PC-9 (cell line): ENCODE measurements around the gene FAM185A. TPM values are rescaled to one million over a fixed set of nuclear protein-coding genes. Genes with fewer than 3 reads are reported as not detected.
"Not testable (repeated sequence)": the region's sequence is repeated elsewhere in the genome, so short reads cannot be mapped to it uniquely, and the experiment has no call there.

Experiments used
- Bru-seq: library from RNA; stranded (reverse); fragments of 400-500 nt; gene quantifications from one replicate; lab custom pipeline; 2021; lab: Mats Ljungman, UMichigan
- BruChase-seq, 2 experiments: library from RNA; stranded (reverse); fragments of 400-500 nt; gene quantifications; one replicate each; lab custom pipeline; 2021; lab: Mats Ljungman, UMichigan
- BruUV-seq: library from RNA; stranded (reverse); fragments of 400-500 nt; replicated peaks from 2 replicates; lab custom pipeline; 2021; lab: Mats Ljungman, UMichigan
- CTCF ChIA-PET: fragments of 300-600 bp; sonication (Branson Sonifier 250); formaldehyde crosslinking; loops from one replicate; lab custom pipeline; 2022; ENCODE audit warnings: antibody characterized with exemption; lab: Charles Lee
- POLR2A ChIA-PET: fragments of 300-600 bp; sonication (Branson Sonifier 250); formaldehyde crosslinking; loops from one replicate; lab custom pipeline; 2022; ENCODE audit warnings: antibody characterized with exemption; ENCODE audit not compliant: unreplicated experiment; lab: Charles Lee
- DNase-seq, 2 experiments: peaks; one replicate each; pipeline versions ENCODE4 v3.0.0 to v3.0.0-alpha.2; 2015 to 2022; ENCODE audit warnings: mixed read lengths in 1 of 2
- H2AFZ ChIP-seq: fragments of 200-600 bp; sonication (generic); 2 replicates; pipeline ENCODE4 v1.8.1; 2017; ENCODE audit warnings: antibody characterized with exemption
- H3F3A ChIP-seq: fragments of 200-600 bp; sonication (generic); 2 replicates; pipeline ENCODE4 v1.8.1; 2017; ENCODE audit warnings: antibody characterized with exemption, mild to moderate bottlenecking, low read depth; ENCODE audit not compliant: insufficient read depth
- H3K27ac ChIP-seq: fragments of 200-600 bp; sonication (generic); 2 replicates; pipeline ENCODE4 v1.6.1; 2016; ENCODE audit warnings: mixed run types
- H3K27me3 ChIP-seq: fragments of 200-600 bp; sonication (generic); 2 replicates; pipeline ENCODE4 v1.6.1; 2016; ENCODE audit warnings: low read depth, mixed run types; ENCODE audit not compliant: insufficient read depth
- H3K36me3 ChIP-seq: fragments of 200-600 bp; sonication (generic); 2 replicates; pipeline ENCODE4 v1.6.1; 2016; ENCODE audit warnings: low read depth, mixed run types
- H3K4me1 ChIP-seq: fragments of 200-600 bp; sonication (generic); replicated peaks from 2 replicates; pipeline ENCODE4 v1.6.1; 2016; ENCODE audit warnings: mixed run types; ENCODE audit not compliant: insufficient read depth
- H3K4me2 ChIP-seq: fragments of 200-600 bp; sonication (generic); 2 replicates; pipeline ENCODE4 v1.6.1; 2017; ENCODE audit warnings: mixed run types
- H3K4me3 ChIP-seq: fragments of 200-600 bp; sonication (generic); 2 replicates; pipeline ENCODE4 v1.6.1; 2016; ENCODE audit warnings: mixed run types
- H3K79me2 ChIP-seq: fragments of 200-600 bp; sonication (generic); 2 replicates; pipeline ENCODE4 v1.6.1; 2017; ENCODE audit warnings: low read depth, mixed run types
- H3K9me2 ChIP-seq: fragments of 200-600 bp; sonication (generic); 2 replicates; pipeline ENCODE4 v1.8.1; 2017; ENCODE audit warnings: mild to moderate bottlenecking; ENCODE audit not compliant: insufficient read depth
- H3K9me3 ChIP-seq: fragments of 200-600 bp; sonication (generic); 2 replicates; pipeline ENCODE4 v1.8.1; 2016; ENCODE audit warnings: low read depth; ENCODE audit not compliant: insufficient read depth
- H4K20me1 ChIP-seq: fragments of 200-600 bp; sonication (generic); 2 replicates; pipeline ENCODE4 v1.8.1; 2017; ENCODE audit not compliant: insufficient read depth
- intact Hi-C: fragments of 100-400 bp; cut with micrococcal nuclease; formaldehyde crosslinking; loops from one replicate; pipeline ENCODE4 v1.10.0; 2022; ENCODE audit not compliant: unreplicated experiment
- long read RNA-seq: library from polyadenylated mRNA; stranded (forward); transcript quantifications from one replicate; pipeline ENCODE4 v2.0.0, GENCODE V29; 2022
- total RNA-seq: library from RNA; stranded (reverse); gene quantifications from 2 replicates; pipeline ENCODE4 v1.2.3, GENCODE V29; 2021

Gene FAM185A
- 9.2 and 13.1 TPM in 2 replicates for total RNA-seq
- Bru-seq, nascent RNA: percentile 62 among the genes with signal in this experiment
- percentile 62 among the genes with signal in this experiment for BruChase-seq, experiment 1, labeled RNA remaining after a 2-hour chase
- percentile 45 among the genes with signal in this experiment for BruChase-seq, experiment 2, labeled RNA remaining after a 6-hour chase
- long read RNA-seq, partial matches to known transcripts: 6 of 21 reads
- long read RNA-seq, other reads (novel, unspliced or antisense): 10 of 21 reads

GRCh38 chr7:102748605-102749444, at the start of gene FAM185A:
Gene FAM185A (plus strand): TSS chr7:102748999. CDS start chr7:102749208, 209 bp downstream.
- POLR2A ChIA-PET: interaction anchor here (1.2 kb wide), 1 partner anchor 326 kb away, joined by 5 read pairs; the partner anchor contains the start of genes ARMC10 and FBXL13
- H3K79me2 ChIP-seq: peaks cover 16% of the 10 kb centered on the region
- not testable (repeated sequence) for H4K20me1 ChIP-seq, H3K27me3 ChIP-seq, BruUV-seq, H3F3A ChIP-seq, H3K36me3 ChIP-seq, H3K9me2 ChIP-seq, H3K9me3 ChIP-seq
- CTCF ChIA-PET: interaction anchor here (0.6 to 1.1 kb wide), 4 partner anchors 313 to 326 kb away, joined by 3 to 6 read pairs (median 4); partner anchors contain the start of gene ARMC10
- intact Hi-C loops: loop anchor here (10.0 kb wide), 1 partner anchor 326 kb away; the partner anchor contains the start of genes ARMC10 and FBXL13
- H3K4me3 ChIP-seq: peak within 1 kb of the TSS; percentile 84
- peak within 1 kb of the TSS; percentile 84 for H2AFZ ChIP-seq
- peak within 1 kb of the TSS; percentile 68 for H3K4me2 ChIP-seq
- H3K27ac ChIP-seq: 0 out of 2 replicates have a peak within 1 kb of the TSS, but pooled peaks have one; percentile 21
- H3K4me1 ChIP-seq: peaks cover 13% of the 10 kb centered on the region
- DNase-seq: peak; percentile 98

GRCh38 chr7:102713011-102713690, 35.6 kb upstream of the FAM185A start:
- CTCF ChIA-PET: not testable (repeated sequence)

GRCh38 chr7:102713691-102714080, 35.1 kb upstream of the FAM185A start:
- peak overlapping the region; percentile 36; the same call in 1 of the 2 replicates for H3K4me2 ChIP-seq
- POLR2A ChIA-PET, H2AFZ ChIP-seq: not testable (repeated sequence)

More at GRCh38 chr7:102713011-102713690, 35.6 kb upstream of the FAM185A start:
- H3K9me3 ChIP-seq, H2AFZ ChIP-seq, H3K4me1 ChIP-seq, H4K20me1 ChIP-seq, H3K9me2 ChIP-seq, POLR2A ChIA-PET, H3K27me3 ChIP-seq, H3F3A ChIP-seq, H3K79me2 ChIP-seq, BruUV-seq, H3K27ac ChIP-seq, H3K4me3 ChIP-seq, H3K36me3 ChIP-seq, intact Hi-C loops: not testable (repeated sequence)
- DNase-seq: peak in 1 of 2 experiments; percentile 30
- H3K4me2 ChIP-seq: peak overlapping the region; percentile 36; the same call in 1 of the 2 replicates

DNA sequence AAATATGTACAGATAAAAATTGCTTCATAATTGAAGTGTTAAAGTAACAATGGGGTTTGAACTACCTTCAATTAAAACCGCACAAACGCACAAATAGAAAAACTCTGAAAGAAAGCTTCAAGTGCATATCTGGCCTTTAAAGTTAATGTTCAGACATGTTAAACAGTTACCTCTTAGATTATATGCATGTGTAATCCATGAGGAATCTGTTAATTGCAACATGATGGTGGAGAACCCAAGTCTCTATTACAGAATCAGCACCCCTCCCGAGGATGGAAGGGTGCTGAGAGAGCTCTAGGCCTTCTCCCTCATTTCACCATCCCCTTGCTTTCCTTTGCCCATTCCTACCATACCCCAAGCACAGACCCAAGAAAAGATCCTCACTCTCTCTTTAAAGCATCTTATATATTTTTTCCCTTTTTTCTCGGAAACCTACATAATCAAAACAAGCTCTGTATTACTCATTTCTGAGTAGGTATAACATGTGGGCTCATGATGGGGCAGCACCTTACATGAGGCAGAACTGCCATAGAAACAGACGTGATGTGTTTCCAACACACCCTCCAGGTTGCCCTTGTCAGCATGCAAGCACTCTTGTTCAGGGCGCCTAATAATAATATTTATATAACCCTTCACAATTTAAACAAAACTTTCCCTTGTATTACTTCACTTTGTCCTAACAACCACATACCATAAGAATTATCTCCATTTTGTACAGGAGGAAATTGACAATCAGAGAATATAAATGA, 33.9 kb upstream of the FAM185A start:
- H3K36me3 ChIP-seq, CTCF ChIA-PET, BruUV-seq, H3K27ac ChIP-seq, POLR2A ChIA-PET, H3K4me2 ChIP-seq, H3K4me1 ChIP-seq, H3K9me3 ChIP-seq, DNase-seq, H4K20me1 ChIP-seq, H3K9me2 ChIP-seq, H3F3A ChIP-seq, H3K4me3 ChIP-seq, H2AFZ ChIP-seq, H3K27me3 ChIP-seq, intact Hi-C loops, H3K79me2 ChIP-seq: not testable (repeated sequence)

More at GRCh38 chr7:102713691-102714080, 35.1 kb upstream of the FAM185A start:
- CTCF ChIA-PET, DNase-seq, H3K9me2 ChIP-seq, H3K4me3 ChIP-seq, H3K79me2 ChIP-seq, H4K20me1 ChIP-seq, H3K9me3 ChIP-seq, H3K4me1 ChIP-seq, BruUV-seq, H3K27ac ChIP-seq, H3K27me3 ChIP-seq, H3K36me3 ChIP-seq, H3F3A ChIP-seq, intact Hi-C loops: not testable (repeated sequence)

DNA sequence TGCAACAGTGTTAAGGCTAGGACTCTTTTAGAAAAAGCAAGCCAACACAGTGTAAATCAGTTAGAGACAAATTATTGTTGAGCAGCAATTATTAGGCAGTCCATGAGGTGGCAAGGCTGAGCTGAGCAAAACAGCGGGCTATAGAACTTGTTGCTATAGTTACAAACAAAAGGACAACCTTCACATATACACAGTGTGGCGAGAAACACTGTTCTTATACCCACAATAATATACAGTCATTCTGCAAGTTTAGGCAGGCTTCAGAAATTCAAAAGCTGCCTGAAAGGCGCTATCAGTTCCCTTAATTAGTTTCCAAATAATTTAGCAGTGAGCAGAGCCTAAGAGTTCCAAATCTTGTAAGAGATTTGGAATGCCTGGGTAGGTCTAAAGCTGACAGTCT, 33.1 kb upstream of the FAM185A start:
- H3F3A ChIP-seq, DNase-seq, H3K9me2 ChIP-seq, H3K79me2 ChIP-seq, H3K9me3 ChIP-seq, POLR2A ChIA-PET, H4K20me1 ChIP-seq, H3K4me1 ChIP-seq, H3K4me2 ChIP-seq, H3K27ac ChIP-seq, H2AFZ ChIP-seq, CTCF ChIA-PET, BruUV-seq, H3K27me3 ChIP-seq, H3K4me3 ChIP-seq, intact Hi-C loops, H3K36me3 ChIP-seq: not testable (repeated sequence)

GRCh38 chr7:102718491-102718890, 30.3 kb upstream of the FAM185A start:
- CTCF ChIA-PET, H3K27ac ChIP-seq, H3K4me3 ChIP-seq, POLR2A ChIA-PET, H3K4me1 ChIP-seq, intact Hi-C loops, H2AFZ ChIP-seq, H3K36me3 ChIP-seq, H3K79me2 ChIP-seq, H3K27me3 ChIP-seq, H3K9me2 ChIP-seq, H3F3A ChIP-seq, DNase-seq, H4K20me1 ChIP-seq, H3K9me3 ChIP-seq, H3K4me2 ChIP-seq, BruUV-seq: not testable (repeated sequence)
